HCT116 (cell line): Measurements from ENCODE around the gene ZFHX3. TPM values are rescaled to one million over a fixed set of nuclear protein-coding genes. Genes with fewer than 3 reads are reported as not detected.

ENCODE experiments used
- ATAC-seq: fragments of 200-7000 bp; cut with Tn5 transposase; 2 replicates; pipeline ENCODE4 v1.9.1; 2020; ENCODE audit warnings: mild to moderate bottlenecking, moderate library complexity
- BruUV-seq: library from RNA; stranded (reverse); fragments of 400-500 nt; replicated peaks from 2 replicates; lab custom pipeline; 2021; lab: Mats Ljungman, UMichigan
- CTCF ChIA-PET: fragments of 300-600 bp; sonication (Branson Sonifier 250); formaldehyde crosslinking; loops from one replicate; lab custom pipeline; 2021; ENCODE audit warnings: antibody characterized with exemption; lab: Charles Lee
- POLR2A ChIA-PET: fragments of 300-600, 350-600 bp; sonication (Branson Sonifier 250); formaldehyde crosslinking; loops from one replicate; lab custom pipeline; 2021; ENCODE audit warnings: antibody characterized with exemption; lab: Charles Lee
- RAD21 ChIA-PET, 2 experiments: fragments of 300-600 bp; sonication (Branson Sonifier 250); formaldehyde crosslinking; loops; one replicate each; lab custom pipeline; 2023; ENCODE audit warnings: low total read pairs in 2 of 2; ENCODE audit not compliant: uncharacterized antibody in 2 of 2, unreplicated experiment in 2 of 2, low non-redundant PET in 1 of 2; lab: Charles Lee
- DNase-seq: peaks from one replicate; pipeline ENCODE4 v3.0.0-alpha.2; 2010; ENCODE audit warnings: low read depth, low spot score
- H2AFZ ChIP-seq: fragments of 200-600 bp; shearing (Covaris generic), sonication (generic); 2 replicates; pipeline ENCODE4 v1.6.1; 2017; ENCODE audit warnings: low read depth, mixed run types, mixed read lengths, antibody characterized with exemption, low read length; ENCODE audit not compliant: poor library complexity, severe bottlenecking
- H3K27ac ChIP-seq: 2 replicates; pipeline ENCODE4 v1.5.1; 2012; ENCODE audit warnings: low read depth, low read length
- H3K27me3 ChIP-seq: fragments of 200-600 bp; sonication (generic); 2 replicates; pipeline ENCODE4 v1.6.1; 2016; ENCODE audit warnings: mixed run types, low read length, mixed read lengths; ENCODE audit not compliant: insufficient read depth
- H3K36me3 ChIP-seq, 2 experiments: fragments of 200-500 bp in 1 of 2; fragments of 200-600 bp in 1 of 2; sonication (Bioruptor generic) in 1 of 2; sonication (generic) in 1 of 2; 2 replicates each; pipeline versions ENCODE4 v1.5.1 to v1.6.1; 2014 to 2016; ENCODE audit warnings: low read length in 2 of 2, inconsistent platforms in 1 of 2, mixed read lengths in 1 of 2, mixed run types in 1 of 2; ENCODE audit not compliant: insufficient read depth in 2 of 2, control insufficient read depth in 1 of 2
- H3K4me1 ChIP-seq, 2 experiments: fragments of 200-600 bp in 1 of 2; sonication (generic) in 1 of 2; 2 replicates each; pipeline versions ENCODE4 v1.5.1 to v1.6.1; 2012 to 2017; ENCODE audit warnings: low read length in 2 of 2, inconsistent platforms in 1 of 2, mild to moderate bottlenecking in 1 of 2, mixed read lengths in 1 of 2, mixed run types in 1 of 2, moderate library complexity in 1 of 2; ENCODE audit not compliant: insufficient read depth in 2 of 2, control insufficient read depth in 1 of 2
- H3K4me2 ChIP-seq: fragments of 200-600 bp; sonication (generic); 2 replicates; pipeline ENCODE4 v1.6.1; 2017; ENCODE audit warnings: mixed run types, low read length, mixed read lengths
- H3K4me3 ChIP-seq, 2 experiments: fragments of 200-600 bp in 1 of 2; sonication (generic) in 1 of 2; replicated peaks in 1 of 2; 2 replicates each; pipeline ENCODE4 v1.5.1; 2011 to 2016; ENCODE audit warnings: low read length in 2 of 2, control low read depth in 1 of 2, low read depth in 1 of 2, mild to moderate bottlenecking in 1 of 2, mixed read lengths in 1 of 2, mixed run types in 1 of 2
- H3K79me2 ChIP-seq: fragments of 200-600 bp; sonication (generic); 2 replicates; pipeline ENCODE4 v1.6.1; 2017; ENCODE audit warnings: mild to moderate bottlenecking, mixed run types, low read length, moderate library complexity, mixed read lengths; ENCODE audit not compliant: insufficient read depth
- H3K9ac ChIP-seq: fragments of 200-600 bp; sonication (generic); 2 replicates; pipeline ENCODE4 v1.6.1; 2016; ENCODE audit warnings: low read length, mixed read lengths
- H3K9me2 ChIP-seq: fragments of 200-600 bp; sonication (generic), shearing (Covaris generic); 2 replicates; pipeline ENCODE4 v1.6.1; 2017; ENCODE audit warnings: mixed run types, mild to moderate bottlenecking, moderate library complexity; ENCODE audit not compliant: insufficient read depth
- H3K9me3 ChIP-seq, 2 experiments: fragments of 200-500 bp in 1 of 2; fragments of 200-600 bp in 1 of 2; sonication (Bioruptor generic) in 1 of 2; sonication (generic) in 1 of 2; 2 replicates each; pipeline ENCODE4 v1.6.1; 2014 to 2017; ENCODE audit warnings: low read length in 2 of 2, mixed read lengths in 2 of 2, inconsistent platforms in 1 of 2, low read depth in 1 of 2, mild to moderate bottlenecking in 1 of 2, mixed run types in 1 of 2, moderate library complexity in 1 of 2; ENCODE audit not compliant: control insufficient read depth in 1 of 2, insufficient read depth in 1 of 2
- H4K20me1 ChIP-seq: fragments of 200-600 bp; sonication (generic), shearing (Covaris generic); 2 replicates; pipeline ENCODE4 v1.6.1; 2017; ENCODE audit warnings: mixed run types, mild to moderate bottlenecking, moderate library complexity; ENCODE audit not compliant: insufficient read depth
- EZH2 ChIP-seq: fragments of 200-600 bp; sonication (generic); IDR thresholded peaks from 2 replicates; pipeline ENCODE4 v1.6.1; 2017; ENCODE audit warnings: antibody characterized with exemption, mixed run types
- EZH2phosphoT487 ChIP-seq: fragments of 200-600 bp; IDR thresholded peaks from 2 replicates; pipeline ENCODE4 v1.6.1; 2018; ENCODE audit warnings: antibody characterized with exemption, borderline replicate concordance
- FOSL1 ChIP-seq: IDR thresholded peaks from 2 replicates; pipeline ENCODE4 v1.6.1; 2012; ENCODE audit warnings: low read depth
- RAD21 ChIP-seq: IDR thresholded peaks from 2 replicates; pipeline ENCODE4 v1.6.1; 2012; ENCODE audit warnings: low read depth, mild to moderate bottlenecking
- SIN3A ChIP-seq: IDR thresholded peaks from 2 replicates; pipeline ENCODE4 v1.6.1; 2012; ENCODE audit warnings: low read depth
- ZFX ChIP-seq: fragments of 450-650 bp; IDR thresholded peaks from 2 replicates; pipeline ENCODE4 v1.6.1; 2017
- intact Hi-C: fragments of 100-400 bp; cut with micrococcal nuclease; formaldehyde crosslinking; loops from 2 replicates; pipeline ENCODE4 v1.10.0; 2022
- total RNA-seq: library from RNA; stranded (reverse); gene quantifications from one replicate; pipeline ENCODE4 v1.2.1, GENCODE V29; 2021; ENCODE audit not compliant: unreplicated experiment
- TF ChIP-seq, protein P1 (sequence below): IDR thresholded peaks from 2 replicates; pipeline ENCODE4 v1.6.1; 2011; ENCODE audit warnings: mild to moderate bottlenecking, low read length, moderate library complexity; ENCODE audit not compliant: insufficient replicate concordance; ENCODE audit errors: extremely low read depth
- TF ChIP-seq, protein P2 (sequence below): IDR thresholded peaks from 2 replicates; pipeline ENCODE4 v1.6.1; 2012
- TF ChIP-seq, protein P3 (sequence below), 3 experiments: fragments of 200-600 bp in 1 of 3; sonication (generic) in 1 of 3; IDR thresholded peaks in 2 of 3; conservative IDR thresholded peaks in 1 of 3; 2 replicates each; pipeline ENCODE4 v1.5.1; 2012 to 2017; ENCODE audit warnings: low read depth in 2 of 3, low read length in 2 of 3, antibody characterized with exemption in 1 of 3, borderline replicate concordance in 1 of 3, control low read depth in 1 of 3, mild to moderate bottlenecking in 1 of 3, mixed read lengths in 1 of 3, mixed run types in 1 of 3, moderate library complexity in 1 of 3; ENCODE audit not compliant: insufficient read depth in 1 of 3

The ZFHX3 gene
- total RNA-seq, 1 experiment from 2014 or later, result 6.3 TPM

DNA sequence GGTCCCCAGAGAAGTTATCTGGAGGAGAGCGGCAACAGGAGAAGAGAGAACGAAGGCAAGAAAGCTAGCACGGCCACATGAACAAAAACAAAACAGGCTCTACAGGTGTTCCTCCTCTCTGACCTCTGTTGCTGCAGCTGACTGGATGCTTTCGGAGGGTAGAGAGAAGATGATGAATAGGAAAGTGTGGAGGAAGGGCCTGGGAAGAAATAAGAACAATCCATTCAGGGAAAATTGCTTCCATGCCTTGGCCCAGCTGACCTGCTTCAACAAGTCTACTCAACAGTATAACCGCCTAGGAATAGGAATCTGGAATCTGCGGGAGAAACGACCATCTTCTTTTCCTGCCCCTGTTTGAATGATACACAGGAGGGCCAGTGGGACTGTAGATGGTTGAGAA, 258.5 kb downstream of the ZFHX3 start:
- Histone ChIP-seq H3K79me2 (no peaks in the 10 kb centered on the region), H4K20me1 (no peaks in the 10 kb centered on the region), H3K4me1 (no peaks in the 10 kb centered on the region), H3K36me3 (no peaks in the 10 kb centered on the region), H3K27ac (no peak overlapping the region), H3K9me3 (no peaks in the 10 kb centered on the region), H3K27me3 (no peaks in the 10 kb centered on the region), H3K4me2 (no peak overlapping the region), H3K4me3 (no peak overlapping the region), H3K9me2 (no peaks in the 10 kb centered on the region), H2AFZ (no peak overlapping the region), H3K9ac (no peak overlapping the region)
- ChIA-PET POLR2A (no interaction called here), RAD21 (no interaction called here), CTCF (no interaction called here)
- TF ChIP-seq RAD21 (no peak), SIN3A (no peak), FOSL1 (no peak), ZFX (no peak), EZH2 (no peak), EZH2phosphoT487 (no peak)
- TF ChIP-seq, protein P1, sequence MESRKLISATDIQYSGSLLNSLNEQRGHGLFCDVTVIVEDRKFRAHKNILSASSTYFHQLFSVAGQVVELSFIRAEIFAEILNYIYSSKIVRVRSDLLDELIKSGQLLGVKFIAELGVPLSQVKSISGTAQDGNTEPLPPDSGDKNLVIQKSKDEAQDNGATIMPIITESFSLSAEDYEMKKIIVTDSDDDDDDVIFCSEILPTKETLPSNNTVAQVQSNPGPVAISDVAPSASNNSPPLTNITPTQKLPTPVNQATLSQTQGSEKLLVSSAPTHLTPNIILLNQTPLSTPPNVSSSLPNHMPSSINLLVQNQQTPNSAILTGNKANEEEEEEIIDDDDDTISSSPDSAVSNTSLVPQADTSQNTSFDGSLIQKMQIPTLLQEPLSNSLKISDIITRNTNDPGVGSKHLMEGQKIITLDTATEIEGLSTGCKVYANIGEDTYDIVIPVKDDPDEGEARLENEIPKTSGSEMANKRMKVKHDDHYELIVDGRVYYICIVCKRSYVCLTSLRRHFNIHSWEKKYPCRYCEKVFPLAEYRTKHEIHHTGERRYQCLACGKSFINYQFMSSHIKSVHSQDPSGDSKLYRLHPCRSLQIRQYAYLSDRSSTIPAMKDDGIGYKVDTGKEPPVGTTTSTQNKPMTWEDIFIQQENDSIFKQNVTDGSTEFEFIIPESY, result no peak
- TF ChIP-seq, protein P2, sequence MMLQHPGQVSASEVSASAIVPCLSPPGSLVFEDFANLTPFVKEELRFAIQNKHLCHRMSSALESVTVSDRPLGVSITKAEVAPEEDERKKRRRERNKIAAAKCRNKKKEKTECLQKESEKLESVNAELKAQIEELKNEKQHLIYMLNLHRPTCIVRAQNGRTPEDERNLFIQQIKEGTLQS, result no peak
- TF ChIP-seq, protein P3, sequence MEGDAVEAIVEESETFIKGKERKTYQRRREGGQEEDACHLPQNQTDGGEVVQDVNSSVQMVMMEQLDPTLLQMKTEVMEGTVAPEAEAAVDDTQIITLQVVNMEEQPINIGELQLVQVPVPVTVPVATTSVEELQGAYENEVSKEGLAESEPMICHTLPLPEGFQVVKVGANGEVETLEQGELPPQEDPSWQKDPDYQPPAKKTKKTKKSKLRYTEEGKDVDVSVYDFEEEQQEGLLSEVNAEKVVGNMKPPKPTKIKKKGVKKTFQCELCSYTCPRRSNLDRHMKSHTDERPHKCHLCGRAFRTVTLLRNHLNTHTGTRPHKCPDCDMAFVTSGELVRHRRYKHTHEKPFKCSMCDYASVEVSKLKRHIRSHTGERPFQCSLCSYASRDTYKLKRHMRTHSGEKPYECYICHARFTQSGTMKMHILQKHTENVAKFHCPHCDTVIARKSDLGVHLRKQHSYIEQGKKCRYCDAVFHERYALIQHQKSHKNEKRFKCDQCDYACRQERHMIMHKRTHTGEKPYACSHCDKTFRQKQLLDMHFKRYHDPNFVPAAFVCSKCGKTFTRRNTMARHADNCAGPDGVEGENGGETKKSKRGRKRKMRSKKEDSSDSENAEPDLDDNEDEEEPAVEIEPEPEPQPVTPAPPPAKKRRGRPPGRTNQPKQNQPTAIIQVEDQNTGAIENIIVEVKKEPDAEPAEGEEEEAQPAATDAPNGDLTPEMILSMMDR (IDR thresholded peaks at IDR 0.05 in 2 of 3, conservative IDR thresholded peaks at IDR 0.05 in 1 of 3; ENCODE audit: borderline replicate concordance in 1 of 3, insufficient read depth in 1 of 3, low read depth in 2 of 3, low read length in 2 of 3), result no peak
- no peak for DNase-seq
- no TSS peak for BruUV-seq
- no peak for ATAC-seq
- intact Hi-C loops, result no loop called here
